HepG2 (cell line): ENCODE data around the gene CNTROB. TPM values are rescaled to one million over a fixed set of nuclear protein-coding genes. Genes with fewer than 3 reads are reported as not detected.

Source experiments
- HNF4A ChIP-seq: sonication (generic); formaldehyde crosslinking; IDR thresholded peaks from 2 replicates; pipeline ENCODE4 v1.4.0; 2020; ENCODE audit warnings: missing genetic modification reagents
- MLXIP ChIP-seq: sonication (generic); formaldehyde crosslinking; IDR thresholded peaks from 2 replicates; pipeline ENCODE4 v1.9.0; 2021; ENCODE audit warnings: missing genetic modification reagents, borderline replicate concordance
- NFE2L2 ChIP-seq: fragments of 150-350 bp; IDR thresholded peaks from 2 replicates; pipeline ENCODE4 v1.6.1; 2014; ENCODE audit warnings: low read length
- NFKBIZ ChIP-seq: IDR thresholded peaks from 2 replicates; pipeline ENCODE4 v1.6.1; 2018; ENCODE audit warnings: missing genetic modification reagents, missing compliant biosample characterization
- NR1H2 ChIP-seq: sonication (generic); formaldehyde crosslinking; IDR thresholded peaks from 2 replicates; pipeline ENCODE4 v1.8.1; 2022; ENCODE audit warnings: low read depth, missing genetic modification reagents, borderline replicate concordance
- ONECUT2 ChIP-seq: sonication (generic); formaldehyde crosslinking; IDR thresholded peaks from 2 replicates; pipeline ENCODE4 v1.4.0; 2020; ENCODE audit warnings: missing genetic modification reagents
- PHF5A ChIP-seq: IDR thresholded peaks from one replicate; pipeline ENCODE4 v1.6.1; 2018; ENCODE audit warnings: low read depth, missing genetic modification reagents; ENCODE audit not compliant: unreplicated experiment
- RAD21 ChIP-seq: fragments of 450-650 bp; formaldehyde crosslinking; IDR thresholded peaks from 2 replicates; pipeline ENCODE4 v1.5.0; 2020; ENCODE audit warnings: mild to moderate bottlenecking
- RFXAP ChIP-seq: sonication (generic); formaldehyde crosslinking; IDR thresholded peaks from 2 replicates; pipeline ENCODE4 v1.4.0; 2020; ENCODE audit warnings: missing genetic modification reagents, borderline replicate concordance
- SMAD9 ChIP-seq: sonication (generic); formaldehyde crosslinking; IDR thresholded peaks from 2 replicates; pipeline ENCODE4 v1.5.1; 2020; ENCODE audit warnings: mild to moderate bottlenecking, missing genetic modification reagents
- SRSF4 ChIP-seq: fragments of 200-400 bp; formaldehyde crosslinking; IDR thresholded peaks from one replicate; pipeline ENCODE4 v1.6.1; 2018; ENCODE audit warnings: mild to moderate bottlenecking, low read depth, low read length, moderate library complexity; ENCODE audit not compliant: poor library complexity, severe bottlenecking
- TP53 ChIP-seq: sonication (generic); formaldehyde crosslinking; conservative IDR thresholded peaks from 2 replicates; pipeline ENCODE4 v1.4.0; 2020; ENCODE audit warnings: missing genetic modification reagents
- U2AF2 ChIP-seq: fragments of 200-400 bp; formaldehyde crosslinking; IDR thresholded peaks from 2 replicates; pipeline ENCODE4 v1.6.1; 2017; ENCODE audit warnings: low read depth, mild to moderate bottlenecking, low read length
- ZFP36 ChIP-seq: fragments of 150-350 bp; IDR thresholded peaks from 2 replicates; pipeline ENCODE4 v1.6.1; 2018; ENCODE audit warnings: borderline replicate concordance, low read length, low read depth; ENCODE audit not compliant: partially characterized antibody
- ZFX ChIP-seq: sonication (generic); formaldehyde crosslinking; IDR thresholded peaks from 2 replicates; pipeline ENCODE4 v1.4.0; 2020; ENCODE audit warnings: mild to moderate bottlenecking, low read depth, missing genetic modification reagents, moderate library complexity
- ZFY ChIP-seq: sonication (generic); formaldehyde crosslinking; IDR thresholded peaks from 2 replicates; pipeline ENCODE4 v1.4.0; 2020; ENCODE audit warnings: missing genetic modification reagents
- ZMYM4 ChIP-seq: sonication (generic); formaldehyde crosslinking; IDR thresholded peaks from 2 replicates; pipeline ENCODE4 v1.8.1; 2023; ENCODE audit warnings: mild to moderate bottlenecking, missing genetic modification reagents
- ZNF296 ChIP-seq: sonication (generic); formaldehyde crosslinking; conservative IDR thresholded peaks from 2 replicates; pipeline ENCODE4 v1.5.0; 2020; ENCODE audit warnings: mild to moderate bottlenecking, missing genetic modification reagents
- ZNF496 ChIP-seq: sonication (generic); formaldehyde crosslinking; IDR thresholded peaks from 2 replicates; pipeline ENCODE4 v1.8.1; 2023; ENCODE audit warnings: mild to moderate bottlenecking, moderate library complexity, missing genetic modification reagents; ENCODE audit not compliant: insufficient replicate concordance
- ZNF703 ChIP-seq: sonication (generic); formaldehyde crosslinking; IDR thresholded peaks from 2 replicates; pipeline ENCODE4 v1.5.1; 2020; ENCODE audit warnings: missing genetic modification reagents, mild to moderate bottlenecking, moderate library complexity, borderline replicate concordance
- ZNF709 ChIP-seq: sonication (generic); formaldehyde crosslinking; IDR thresholded peaks from 2 replicates; pipeline ENCODE4 v1.5.0; 2020; ENCODE audit warnings: mild to moderate bottlenecking, missing genetic modification reagents
- ZNF766 ChIP-seq: sonication (generic); formaldehyde crosslinking; IDR thresholded peaks from 2 replicates; pipeline ENCODE4 v1.5.0; 2020; ENCODE audit warnings: missing genetic modification reagents, borderline replicate concordance
- polyA plus RNA-seq, 8 experiments: library from polyadenylated mRNA; depleted of rRNA in 3 of 8; stranded (reverse) in 7 of 8; unstranded in 1 of 8; fragments of >200 nt; fragmentation: Illumina TruSeq in 4 of 8; extraction: Trizol in 4 of 8; gene quantifications; 2 replicates each; pipeline versions ENCODE4 v1.2.1 to v1.2.3, GENCODE V29; 2011 to 2016; ENCODE audit warnings: low read depth in 4 of 8, missing spikeins in 1 of 8, mixed read lengths in 1 of 8; ENCODE audit not compliant: insufficient read depth in 1 of 8
- total RNA-seq, 5 experiments: library from RNA; depleted of rRNA; stranded (reverse); fragments of >200 nt; fragmentation: Illumina TruSeq; extraction: Trizol; gene quantifications; 2 replicates each; pipeline ENCODE4 v1.2.3, GENCODE V29; 2016; ENCODE audit warnings: low read depth in 1 of 5
- TF ChIP-seq, protein P1 (sequence below), 2 experiments: sonication (generic) in 1 of 2; formaldehyde crosslinking in 1 of 2; IDR thresholded peaks; 2 replicates each; pipeline versions ENCODE4 v1.4.0 to v1.6.1; 2018 to 2020; ENCODE audit warnings: missing genetic modification reagents in 2 of 2, borderline replicate concordance in 1 of 2, low read depth in 1 of 2, mild to moderate bottlenecking in 1 of 2, missing biosample characterization in 1 of 2
- TF ChIP-seq, protein P2 (sequence below): sonication (generic); formaldehyde crosslinking; IDR thresholded peaks from 2 replicates; pipeline ENCODE4 v1.8.1; 2022; ENCODE audit warnings: mild to moderate bottlenecking, missing genetic modification reagents

The CNTROB gene
- total and polyA plus RNA-seq, 2 of the 13 experiments (the other 11 are each of a cell fraction or from before 2014, with no cell fraction given), result 21.2 to 24.1 TPM

DNA sequence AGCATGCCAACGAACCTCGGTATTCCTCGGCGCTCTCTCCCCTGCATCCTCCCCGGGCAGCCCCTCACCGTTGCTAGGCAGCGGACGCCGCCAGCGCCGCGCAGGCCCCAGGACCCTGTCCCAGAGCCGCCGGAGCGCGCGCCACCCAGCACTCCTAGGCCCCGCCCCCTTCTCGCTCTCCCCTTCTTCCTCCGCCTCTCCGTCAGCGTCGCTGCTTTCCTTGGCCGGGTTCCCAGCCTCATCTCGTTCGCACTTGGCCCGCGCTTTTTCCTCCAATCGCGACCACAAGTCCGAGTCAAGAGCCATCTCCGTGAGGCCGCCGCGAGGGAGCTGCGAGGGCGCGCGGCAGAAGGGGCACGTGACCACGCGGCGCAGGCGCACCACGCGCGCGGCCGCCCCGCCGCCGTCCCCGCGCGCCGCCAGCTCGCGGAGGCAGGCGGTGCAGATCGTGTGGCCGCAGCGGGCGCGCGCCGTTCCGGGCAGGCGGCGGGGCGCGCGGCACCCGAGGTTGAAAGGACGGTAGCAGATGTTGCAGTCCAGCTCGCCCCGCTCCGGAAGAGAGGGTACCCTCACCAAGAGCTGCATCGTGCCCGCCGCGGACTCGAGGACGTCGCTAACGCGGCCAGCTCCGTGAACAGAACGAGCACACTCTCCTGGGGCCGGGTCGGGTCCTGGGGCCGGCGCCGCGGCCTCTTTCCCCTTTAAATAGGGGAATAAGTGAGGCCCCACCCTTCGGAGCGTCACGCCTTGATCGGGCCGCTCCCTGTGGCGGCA is 16.2 kb upstream of the CNTROB start, which contains the start of gene RNF227 (continued):
- TF ChIP-seq MLXIP, result 0 out of 2 replicates have a peak, but pooled peaks have one; percentile 52
- peak; percentile 77; the same call in 1 of the 2 replicates for TF ChIP-seq ZNF709 (CRISPR knock-in tag)
- no peak for TF ChIP-seq ZFP36
- TF ChIP-seq NR1H2 (CRISPR knock-in tag), result peak; percentile 93
- TF ChIP-seq, protein P1, sequence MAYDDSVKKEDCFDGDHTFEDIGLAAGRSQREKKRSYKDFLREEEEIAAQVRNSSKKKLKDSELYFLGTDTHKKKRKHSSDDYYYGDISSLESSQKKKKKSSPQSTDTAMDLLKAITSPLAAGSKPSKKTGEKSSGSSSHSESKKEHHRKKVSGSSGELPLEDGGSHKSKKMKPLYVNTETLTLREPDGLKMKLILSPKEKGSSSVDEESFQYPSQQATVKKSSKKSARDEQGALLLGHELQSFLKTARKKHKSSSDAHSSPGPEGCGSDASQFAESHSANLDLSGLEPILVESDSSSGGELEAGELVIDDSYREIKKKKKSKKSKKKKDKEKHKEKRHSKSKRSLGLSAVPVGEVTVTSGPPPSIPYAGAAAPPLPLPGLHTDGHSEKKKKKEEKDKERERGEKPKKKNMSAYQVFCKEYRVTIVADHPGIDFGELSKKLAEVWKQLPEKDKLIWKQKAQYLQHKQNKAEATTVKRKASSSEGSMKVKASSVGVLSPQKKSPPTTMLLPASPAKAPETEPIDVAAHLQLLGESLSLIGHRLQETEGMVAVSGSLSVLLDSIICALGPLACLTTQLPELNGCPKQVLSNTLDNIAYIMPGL (CRISPR knock-in tag; IDR thresholded peaks at IDR 0.05; ENCODE audit: borderline replicate concordance in 1 of 2, low read depth in 1 of 2), result no peak; a peak in 3 of 4 replicates
- TF ChIP-seq ZNF703 (CRISPR knock-in tag), result no peak
- no peak for TF ChIP-seq NFKBIZ (CRISPR knock-in tag)
- 0 out of 2 replicates have a peak, but pooled peaks have one; percentile 51 for TF ChIP-seq ZMYM4 (CRISPR knock-in tag)
- peak; percentile 68; the same call in 1 of the 2 replicates for TF ChIP-seq ZNF296 (CRISPR knock-in tag)
- TF ChIP-seq NFE2L2, result no peak
- TF ChIP-seq, protein P2, sequence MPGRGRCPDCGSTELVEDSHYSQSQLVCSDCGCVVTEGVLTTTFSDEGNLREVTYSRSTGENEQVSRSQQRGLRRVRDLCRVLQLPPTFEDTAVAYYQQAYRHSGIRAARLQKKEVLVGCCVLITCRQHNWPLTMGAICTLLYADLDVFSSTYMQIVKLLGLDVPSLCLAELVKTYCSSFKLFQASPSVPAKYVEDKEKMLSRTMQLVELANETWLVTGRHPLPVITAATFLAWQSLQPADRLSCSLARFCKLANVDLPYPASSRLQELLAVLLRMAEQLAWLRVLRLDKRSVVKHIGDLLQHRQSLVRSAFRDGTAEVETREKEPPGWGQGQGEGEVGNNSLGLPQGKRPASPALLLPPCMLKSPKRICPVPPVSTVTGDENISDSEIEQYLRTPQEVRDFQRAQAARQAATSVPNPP (CRISPR knock-in tag), result peak; percentile 85; the same call in 1 of the 2 replicates
- peak; percentile 94; the same call in 1 of the 2 replicates for TF ChIP-seq ZNF766
- no peak for TF ChIP-seq RAD21 (CRISPR knock-in tag)
- TF ChIP-seq RFXAP (CRISPR knock-in tag), result no peak; the same call in 1 of the 2 replicates
- TF ChIP-seq SMAD9, result no peak
- no peak for TF ChIP-seq PHF5A (CRISPR knock-in tag)
- peak; percentile 75 for TF ChIP-seq ZFX (CRISPR knock-in tag)
- TF ChIP-seq HNF4A (CRISPR knock-in tag), result no peak
- no peak for TF ChIP-seq ONECUT2 (CRISPR knock-in tag)
- TF ChIP-seq ZFY (CRISPR knock-in tag), result peak; percentile 78
- peak; percentile 49 for TF ChIP-seq ZNF496 (CRISPR knock-in tag)
- no peak for TF ChIP-seq SRSF4
- no peak for TF ChIP-seq U2AF2
- peak; percentile 78; the same call in 1 of the 2 replicates for TF ChIP-seq TP53
